HepG2 (cell line): ENCODE measurements around the gene GSC2. TPM values are rescaled to one million over a fixed set of nuclear protein-coding genes. Genes with fewer than 3 reads are reported as not detected.

Experiments used
- ATAC-seq: fragments of 200-7000 bp; cut with Tn5 transposase; 3 replicates; pipeline ENCODE4 v1.9.1; 2020; ENCODE audit warnings: mild to moderate bottlenecking, moderate library complexity
- BruUV-seq: library from RNA; stranded (reverse); fragments of 400-500 nt; replicated peaks from 2 replicates; lab custom pipeline; 2021; lab: Mats Ljungman, UMichigan
- CTCF ChIA-PET: fragments of 300-600 bp; formaldehyde crosslinking; extraction: SDS; loops from one replicate; lab custom pipeline; 2021; ENCODE audit warnings: low total read pairs, inconsistent platforms, low intra/inter-chr PET ratio; lab: Yijun Ruan, JAX
- POLR2A ChIA-PET: fragments of 350-600 bp; sonication (Branson Sonifier 250); formaldehyde crosslinking; loops from one replicate; lab custom pipeline; 2020; ENCODE audit warnings: antibody characterized with exemption, inconsistent platforms; lab: Yijun Ruan, JAX
- DNase-seq: peaks from one replicate; pipeline ENCODE4 v3.0.0-alpha.2; 2015; ENCODE audit warnings: low spot score
- FAIRE-seq: peaks from 3 replicates; lab custom pipeline; 2011; peaks lifted over from hg19 to GRCh38; lab: Jason Lieb, UNC
- H2AFZ ChIP-seq: one replicate; pipeline ENCODE4 v1.6.1; 2011; ENCODE audit warnings: low read length, inconsistent platforms
- H3K27ac ChIP-seq: fragments of 300-600 bp; 3 replicates; pipeline ENCODE4 v1.8.0; 2011; ENCODE audit warnings: mixed run types, mild to moderate bottlenecking, mixed read lengths, low read length, inconsistent platforms; ENCODE audit not compliant: insufficient read depth; ENCODE audit errors: extremely low read length
- H3K27me3 ChIP-seq, 2 experiments: fragments of 200-600 bp in 1 of 2; 2 replicates in 1 of 2; 3 replicates in 1 of 2; pipeline versions ENCODE4 v1.6.0 to v1.8.0; 2011; ENCODE audit warnings: low read length in 2 of 2, mild to moderate bottlenecking in 2 of 2, moderate library complexity in 2 of 2, inconsistent platforms in 1 of 2; ENCODE audit not compliant: insufficient read depth in 2 of 2, control insufficient read depth in 1 of 2
- H3K36me3 ChIP-seq, 2 experiments: fragments of 200-600 bp in 1 of 2; replicated peaks in 1 of 2; 2 replicates in 1 of 2; 3 replicates in 1 of 2; pipeline versions ENCODE4 v1.5.1 to v1.8.0; 2011; ENCODE audit warnings: low read length in 2 of 2, inconsistent platforms in 1 of 2; ENCODE audit not compliant: insufficient read depth in 2 of 2, control insufficient read depth in 1 of 2
- H3K4me1 ChIP-seq: 2 replicates; pipeline ENCODE4 v1.5.1; 2012; ENCODE audit warnings: low read length, inconsistent platforms; ENCODE audit not compliant: insufficient read depth
- H3K4me2 ChIP-seq: 2 replicates; pipeline ENCODE4 v1.6.0; 2011; ENCODE audit warnings: low read depth, low read length, inconsistent platforms
- H3K4me3 ChIP-seq, 3 experiments: fragments of 200-600 bp in 1 of 3; sonication (generic), shearing (Covaris generic) in 1 of 3; replicated peaks in 1 of 3; 2 replicates each; pipeline ENCODE4 v1.5.1; 2011 to 2016; ENCODE audit warnings: low read length in 3 of 3, inconsistent platforms in 2 of 3, low read depth in 2 of 3, mild to moderate bottlenecking in 2 of 3, control low read depth in 1 of 3, mixed read lengths in 1 of 3; ENCODE audit not compliant: insufficient read depth in 1 of 3
- H3K79me2 ChIP-seq: one replicate; pipeline ENCODE4 v1.6.1; 2011; ENCODE audit warnings: low read length, inconsistent platforms; ENCODE audit not compliant: insufficient read depth
- H3K9ac ChIP-seq: 2 replicates; pipeline ENCODE4 v1.6.0; 2011; ENCODE audit warnings: mild to moderate bottlenecking, low read depth, low read length, inconsistent platforms; ENCODE audit not compliant: insufficient read depth
- H3K9me3 ChIP-seq: 2 replicates; pipeline ENCODE4 v1.5.1; 2012; ENCODE audit warnings: mild to moderate bottlenecking, low read length
- H4K20me1 ChIP-seq: 2 replicates; pipeline ENCODE4 v1.6.0; 2011; ENCODE audit warnings: inconsistent platforms, mild to moderate bottlenecking, low read length, moderate library complexity; ENCODE audit not compliant: insufficient read depth
- AGO1 ChIP-seq: fragments of 200-400 bp; formaldehyde crosslinking; IDR thresholded peaks from 2 replicates; pipeline ENCODE4 v1.6.1; 2017; ENCODE audit warnings: mild to moderate bottlenecking, low read depth, low read length, moderate library complexity; ENCODE audit not compliant: poor library complexity, severe bottlenecking
- HNF4A ChIP-seq: sonication (generic); formaldehyde crosslinking; IDR thresholded peaks from 2 replicates; pipeline ENCODE4 v1.4.0; 2020; ENCODE audit warnings: missing genetic modification reagents
- NFIC ChIP-seq: IDR thresholded peaks from 2 replicates; pipeline ENCODE4 v1.6.1; 2012; ENCODE audit warnings: mild to moderate bottlenecking, low read length, inconsistent platforms
- REPIN1 ChIP-seq: sonication (generic); formaldehyde crosslinking; IDR thresholded peaks from 2 replicates; pipeline ENCODE4 v1.8.0; 2022; ENCODE audit warnings: missing genetic modification reagents, low read depth, mild to moderate bottlenecking, borderline replicate concordance
- SATB2 ChIP-seq: sonication (generic); formaldehyde crosslinking; IDR thresholded peaks from 2 replicates; pipeline ENCODE4 v1.5.0; 2020; ENCODE audit warnings: missing genetic modification reagents
- ZNF350 ChIP-seq: sonication (generic); formaldehyde crosslinking; IDR thresholded peaks from 2 replicates; pipeline ENCODE4 v1.4.0; 2020; ENCODE audit warnings: mild to moderate bottlenecking, low read depth, missing genetic modification reagents, borderline replicate concordance
- WGBS: methylation state at CpG from one replicate; pipeline ENCODE4 v1.1.6; 2017; ENCODE audit warnings: low lambda C conversion rate; 5-methylcytosine and 5-hydroxymethylcytosine counted together
- in situ Hi-C: cut with HindIII; loops from 2 replicates; pipeline ENCODE4 v1.10.0; 2017; ENCODE audit warnings: low pct_unique_long_range_greater_than_20kb; ENCODE audit not compliant: extremely low pct_ligation_motif_present
- intact Hi-C: fragments of 100-400 bp; cut with micrococcal nuclease; formaldehyde crosslinking; loops from one replicate; pipeline ENCODE4 v1.10.0; 2022; ENCODE audit not compliant: unreplicated experiment
- polyA plus RNA-seq, 8 experiments: library from polyadenylated mRNA; depleted of rRNA in 3 of 8; stranded (reverse) in 7 of 8; unstranded in 1 of 8; fragments of >200 nt; fragmentation: Illumina TruSeq in 4 of 8; extraction: Trizol in 4 of 8; gene quantifications; 2 replicates each; pipeline versions ENCODE4 v1.2.1 to v1.2.3, GENCODE V29; 2011 to 2016; ENCODE audit warnings: low read depth in 4 of 8, missing spikeins in 1 of 8, mixed read lengths in 1 of 8; ENCODE audit not compliant: insufficient read depth in 1 of 8
- total RNA-seq, 5 experiments: library from RNA; depleted of rRNA; stranded (reverse); fragments of >200 nt; fragmentation: Illumina TruSeq; extraction: Trizol; gene quantifications; 2 replicates each; pipeline ENCODE4 v1.2.3, GENCODE V29; 2016; ENCODE audit warnings: low read depth in 1 of 5
- TF ChIP-seq, protein P1 (sequence below): IDR thresholded peaks from 2 replicates; pipeline ENCODE4 v1.6.1; 2016; ENCODE audit warnings: mild to moderate bottlenecking, missing biosample characterization, missing genetic modification reagents
- TF ChIP-seq, protein P2 (sequence below): sonication (generic); formaldehyde crosslinking; IDR thresholded peaks from 2 replicates; pipeline ENCODE4 v1.5.0; 2020; ENCODE audit warnings: mild to moderate bottlenecking, missing genetic modification reagents, borderline replicate concordance

GSC2 gene
- total and polyA plus RNA-seq, 2 of the 13 experiments (the other 11 are each of a cell fraction or from before 2014, with no cell fraction given): not detected

DNA sequence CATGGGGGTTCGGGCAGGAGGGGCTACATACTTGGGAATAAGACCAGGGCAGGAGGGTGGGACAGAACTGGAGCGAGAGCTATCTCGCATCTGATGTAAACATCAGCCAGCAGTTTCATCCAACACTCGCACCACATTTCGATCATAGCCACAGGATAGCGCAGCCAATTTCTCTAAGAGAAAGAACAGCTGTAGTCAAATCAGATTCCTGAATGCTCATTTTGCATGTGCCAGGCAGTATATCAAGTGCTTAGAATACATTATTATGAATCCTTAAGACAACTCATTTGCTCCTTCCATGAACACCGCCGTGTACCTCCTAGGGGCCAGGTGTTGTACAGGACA, 42.4 kb downstream of the GSC2 start:
- Histone ChIP-seq H3K9me3 (no peaks in the 10 kb centered on the region), H3K4me2 (no peak overlapping the region), H3K4me1 (peaks cover 18% of the 10 kb centered on the region), H3K27ac (no peak overlapping the region), H2AFZ (no peak overlapping the region), H3K27me3 (no peaks in the 10 kb centered on the region; a peak in 1 of 5 replicates), H3K9ac (no peak overlapping the region), H4K20me1 (peaks cover 45% of the 10 kb centered on the region), H3K36me3 (peaks cover 1 to 8% of the 10 kb centered on the region in 2 experiments), H3K4me3 (no peak overlapping the region), H3K79me2 (peaks cover 84% of the 10 kb centered on the region)
- CTCF ChIA-PET: no interaction called here
- DNase-seq: no peak
- TF ChIP-seq, protein P1, sequence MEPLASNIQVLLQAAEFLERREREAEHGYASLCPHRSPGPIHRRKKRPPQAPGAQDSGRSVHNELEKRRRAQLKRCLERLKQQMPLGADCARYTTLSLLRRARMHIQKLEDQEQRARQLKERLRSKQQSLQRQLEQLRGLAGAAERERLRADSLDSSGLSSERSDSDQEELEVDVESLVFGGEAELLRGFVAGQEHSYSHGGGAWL (CRISPR knock-in tag): no peak
- TF ChIP-seq AGO1 (no peak), ZNF350 (no peak), REPIN1 (CRISPR knock-in tag) (no peak)
- in situ Hi-C loops: no loop called here
- intact Hi-C loops: no loop called here
- POLR2A ChIA-PET: no interaction called here
- ATAC-seq: no peak
- 91% methylated on average over 7 of the region's 8 CpGs for WGBS
- no TSS peak for BruUV-seq
- FAIRE-seq: no peak

DNA sequence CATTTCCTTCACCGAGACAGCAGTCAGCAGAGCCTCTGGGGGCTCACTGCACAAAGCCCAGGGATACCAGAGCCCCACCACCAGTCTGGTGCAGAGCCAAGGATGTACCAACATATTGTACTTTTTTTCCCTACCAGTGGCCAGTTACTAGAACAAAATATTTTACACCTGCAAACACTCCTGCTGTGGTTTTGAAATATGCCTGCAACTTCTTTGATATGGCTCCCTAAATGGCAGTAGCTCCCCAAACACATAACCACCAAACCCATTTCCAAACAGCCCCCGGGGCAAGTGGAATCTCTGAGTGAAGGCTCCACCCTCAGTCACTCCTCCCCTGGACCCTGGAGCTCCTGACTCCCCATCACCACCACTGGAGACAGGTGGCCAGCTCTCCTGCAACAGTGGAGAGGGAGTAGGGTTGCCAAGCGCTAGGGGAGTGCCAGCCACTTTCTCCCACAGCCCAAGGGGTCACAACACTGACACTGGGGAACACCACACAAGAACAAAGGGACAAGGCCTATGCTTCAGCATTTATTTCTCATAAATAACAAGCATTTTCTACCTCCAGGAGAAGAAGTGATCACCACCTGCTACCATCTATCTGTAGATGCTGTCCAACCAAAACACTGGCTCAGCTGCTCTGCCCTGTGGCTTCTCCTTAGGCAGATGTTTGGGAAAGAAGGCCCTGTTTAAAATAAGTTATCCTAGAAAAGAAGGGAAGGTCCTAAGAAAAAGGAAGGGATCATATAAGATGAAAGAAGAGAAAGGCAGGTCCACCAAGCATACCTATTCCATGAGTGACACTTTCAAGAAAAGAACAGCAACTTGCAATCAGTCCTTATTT, 43.0 kb downstream of the GSC2 start:
- in situ Hi-C loops: no loop called here
- Histone ChIP-seq H3K4me2 (no peak overlapping the region), H3K9me3 (no peaks in the 10 kb centered on the region), H3K79me2 (peaks cover 87% of the 10 kb centered on the region), H2AFZ (no peak overlapping the region), H4K20me1 (peaks cover 45% of the 10 kb centered on the region), H3K9ac (no peak overlapping the region), H3K36me3 (peaks cover 1 to 8% of the 10 kb centered on the region in 2 experiments), H3K27me3 (no peaks in the 10 kb centered on the region; a peak in 1 of 5 replicates), H3K4me3 (no peak overlapping the region), H3K27ac (no peak overlapping the region), H3K4me1 (peaks cover 18% of the 10 kb centered on the region)
- BruUV-seq: no TSS peak
- intact Hi-C loops: no loop called here
- DNase-seq (no peak), ATAC-seq (no peak), FAIRE-seq (no peak)
- ChIA-PET POLR2A (no interaction called here), CTCF (no interaction called here)
- WGBS: 100% methylated on average over 1 of the region's 3 CpGs
- TF ChIP-seq, protein P2, sequence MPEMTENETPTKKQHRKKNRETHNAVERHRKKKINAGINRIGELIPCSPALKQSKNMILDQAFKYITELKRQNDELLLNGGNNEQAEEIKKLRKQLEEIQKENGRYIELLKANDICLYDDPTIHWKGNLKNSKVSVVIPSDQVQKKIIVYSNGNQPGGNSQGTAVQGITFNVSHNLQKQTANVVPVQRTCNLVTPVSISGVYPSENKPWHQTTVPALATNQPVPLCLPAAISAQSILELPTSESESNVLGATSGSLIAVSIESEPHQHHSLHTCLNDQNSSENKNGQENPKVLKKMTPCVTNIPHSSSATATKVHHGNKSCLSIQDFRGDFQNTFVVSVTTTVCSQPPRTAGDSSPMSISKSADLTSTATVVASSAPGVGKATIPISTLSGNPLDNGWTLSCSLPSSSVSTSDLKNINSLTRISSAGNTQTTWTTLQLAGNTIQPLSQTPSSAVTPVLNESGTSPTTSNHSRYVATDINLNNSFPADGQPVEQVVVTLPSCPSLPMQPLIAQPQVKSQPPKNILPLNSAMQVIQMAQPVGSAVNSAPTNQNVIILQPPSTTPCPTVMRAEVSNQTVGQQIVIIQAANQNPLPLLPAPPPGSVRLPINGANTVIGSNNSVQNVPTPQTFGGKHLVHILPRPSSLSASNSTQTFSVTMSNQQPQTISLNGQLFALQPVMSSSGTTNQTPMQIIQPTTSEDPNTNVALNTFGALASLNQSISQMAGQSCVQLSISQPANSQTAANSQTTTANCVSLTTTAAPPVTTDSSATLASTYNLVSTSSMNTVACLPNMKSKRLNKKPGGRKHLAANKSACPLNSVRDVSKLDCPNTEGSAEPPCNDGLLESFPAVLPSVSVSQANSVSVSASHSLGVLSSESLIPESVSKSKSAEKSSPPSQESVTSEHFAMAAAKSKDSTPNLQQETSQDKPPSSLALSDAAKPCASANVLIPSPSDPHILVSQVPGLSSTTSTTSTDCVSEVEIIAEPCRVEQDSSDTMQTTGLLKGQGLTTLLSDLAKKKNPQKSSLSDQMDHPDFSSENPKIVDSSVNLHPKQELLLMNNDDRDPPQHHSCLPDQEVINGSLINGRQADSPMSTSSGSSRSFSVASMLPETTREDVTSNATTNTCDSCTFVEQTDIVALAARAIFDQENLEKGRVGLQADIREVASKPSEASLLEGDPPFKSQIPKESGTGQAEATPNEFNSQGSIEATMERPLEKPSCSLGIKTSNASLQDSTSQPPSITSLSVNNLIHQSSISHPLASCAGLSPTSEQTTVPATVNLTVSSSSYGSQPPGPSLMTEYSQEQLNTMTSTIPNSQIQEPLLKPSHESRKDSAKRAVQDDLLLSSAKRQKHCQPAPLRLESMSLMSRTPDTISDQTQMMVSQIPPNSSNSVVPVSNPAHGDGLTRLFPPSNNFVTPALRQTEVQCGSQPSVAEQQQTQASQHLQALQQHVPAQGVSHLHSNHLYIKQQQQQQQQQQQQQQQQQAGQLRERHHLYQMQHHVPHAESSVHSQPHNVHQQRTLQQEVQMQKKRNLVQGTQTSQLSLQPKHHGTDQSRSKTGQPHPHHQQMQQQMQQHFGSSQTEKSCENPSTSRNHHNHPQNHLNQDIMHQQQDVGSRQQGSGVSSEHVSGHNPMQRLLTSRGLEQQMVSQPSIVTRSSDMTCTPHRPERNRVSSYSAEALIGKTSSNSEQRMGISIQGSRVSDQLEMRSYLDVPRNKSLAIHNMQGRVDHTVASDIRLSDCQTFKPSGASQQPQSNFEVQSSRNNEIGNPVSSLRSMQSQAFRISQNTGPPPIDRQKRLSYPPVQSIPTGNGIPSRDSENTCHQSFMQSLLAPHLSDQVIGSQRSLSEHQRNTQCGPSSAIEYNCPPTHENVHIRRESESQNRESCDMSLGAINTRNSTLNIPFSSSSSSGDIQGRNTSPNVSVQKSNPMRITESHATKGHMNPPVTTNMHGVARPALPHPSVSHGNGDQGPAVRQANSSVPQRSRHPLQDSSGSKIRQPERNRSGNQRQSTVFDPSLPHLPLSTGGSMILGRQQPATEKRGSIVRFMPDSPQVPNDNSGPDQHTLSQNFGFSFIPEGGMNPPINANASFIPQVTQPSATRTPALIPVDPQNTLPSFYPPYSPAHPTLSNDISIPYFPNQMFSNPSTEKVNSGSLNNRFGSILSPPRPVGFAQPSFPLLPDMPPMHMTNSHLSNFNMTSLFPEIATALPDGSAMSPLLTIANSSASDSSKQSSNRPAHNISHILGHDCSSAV (CRISPR knock-in tag): no peak
- no peak for TF ChIP-seq SATB2
- no peak for TF ChIP-seq NFIC
- TF ChIP-seq HNF4A (CRISPR knock-in tag): no peak
